ENCODE data around the gene TUBA8.
"Not testable (repeated sequence)": the region's sequence is repeated elsewhere in the genome, so short reads cannot be mapped to it uniquely, and the experiment has no call there.

The TUBA8 gene

DNA sequence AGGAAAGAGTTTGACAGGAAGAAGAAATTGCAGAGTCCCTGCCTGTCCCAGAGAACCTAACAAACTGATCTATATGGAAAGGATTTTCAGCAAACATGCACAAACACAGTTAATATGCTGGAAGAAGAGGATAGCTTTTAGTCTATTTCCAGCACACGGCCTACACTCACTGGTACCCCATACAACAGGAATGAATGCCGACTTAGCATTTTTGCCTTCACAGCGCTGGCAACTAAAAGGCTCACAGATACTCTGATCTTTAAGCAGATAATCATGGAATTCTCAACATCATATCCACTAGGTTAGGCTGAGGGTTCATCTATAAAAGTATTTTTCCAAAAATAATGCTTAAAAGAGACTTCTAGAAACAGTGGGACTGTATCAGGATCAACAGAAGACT is 9.8 kb upstream of the TUBA8 start:
- Histone ChIP-seq H3K4me3 (replicated peaks; ENCODE audit: insufficient read depth, low read length) (no peak overlapping the region), H3K27ac (replicated peaks) (no peak overlapping the region), H3K27me3 (ENCODE audit: insufficient read depth, poor library complexity, severe bottlenecking) (no peaks in the 10 kb centered on the region)
- no peak for DNase-seq (ENCODE audit: low read depth in 1 of 2, low spot score in 1 of 2)
- no peak for TF ChIP-seq GABPA (IDR thresholded peaks at IDR 0.05; ENCODE audit: low read depth)

DNA sequence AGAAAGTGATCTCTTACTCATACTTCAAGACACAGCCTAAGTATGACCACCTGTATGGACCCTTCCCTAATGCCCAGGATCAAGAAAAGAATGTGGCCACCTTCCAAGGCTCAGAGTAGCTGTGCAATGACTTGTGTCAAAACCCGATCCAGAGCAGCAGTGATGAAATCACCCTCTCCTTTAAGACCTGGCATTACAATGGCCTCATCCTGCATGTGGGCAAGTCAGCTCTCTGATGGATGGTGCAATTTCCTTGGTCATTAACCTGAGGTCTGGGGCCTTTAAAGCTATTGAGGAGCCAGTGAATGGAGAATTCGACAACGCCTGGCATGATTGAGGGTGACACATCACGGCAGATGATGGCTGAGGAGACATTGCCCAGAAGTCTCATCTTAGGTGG is 9.1 kb upstream of the TUBA8 start:
- Histone ChIP-seq H3K27ac (replicated peaks) (no peak overlapping the region), H3K4me3 (replicated peaks; ENCODE audit: insufficient read depth, low read length) (no peak overlapping the region), H3K27me3 (ENCODE audit: insufficient read depth, poor library complexity, severe bottlenecking) (no peaks in the 10 kb centered on the region)
- TF ChIP-seq, protein P1, sequence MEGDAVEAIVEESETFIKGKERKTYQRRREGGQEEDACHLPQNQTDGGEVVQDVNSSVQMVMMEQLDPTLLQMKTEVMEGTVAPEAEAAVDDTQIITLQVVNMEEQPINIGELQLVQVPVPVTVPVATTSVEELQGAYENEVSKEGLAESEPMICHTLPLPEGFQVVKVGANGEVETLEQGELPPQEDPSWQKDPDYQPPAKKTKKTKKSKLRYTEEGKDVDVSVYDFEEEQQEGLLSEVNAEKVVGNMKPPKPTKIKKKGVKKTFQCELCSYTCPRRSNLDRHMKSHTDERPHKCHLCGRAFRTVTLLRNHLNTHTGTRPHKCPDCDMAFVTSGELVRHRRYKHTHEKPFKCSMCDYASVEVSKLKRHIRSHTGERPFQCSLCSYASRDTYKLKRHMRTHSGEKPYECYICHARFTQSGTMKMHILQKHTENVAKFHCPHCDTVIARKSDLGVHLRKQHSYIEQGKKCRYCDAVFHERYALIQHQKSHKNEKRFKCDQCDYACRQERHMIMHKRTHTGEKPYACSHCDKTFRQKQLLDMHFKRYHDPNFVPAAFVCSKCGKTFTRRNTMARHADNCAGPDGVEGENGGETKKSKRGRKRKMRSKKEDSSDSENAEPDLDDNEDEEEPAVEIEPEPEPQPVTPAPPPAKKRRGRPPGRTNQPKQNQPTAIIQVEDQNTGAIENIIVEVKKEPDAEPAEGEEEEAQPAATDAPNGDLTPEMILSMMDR (IDR thresholded peaks at IDR 0.05; ENCODE audit: insufficient read depth, low read length), result no peak
- TF ChIP-seq SPI1 (IDR thresholded peaks at IDR 0.05; ENCODE audit: borderline replicate concordance, low read depth), result no peak
- TF ChIP-seq, protein P2, sequence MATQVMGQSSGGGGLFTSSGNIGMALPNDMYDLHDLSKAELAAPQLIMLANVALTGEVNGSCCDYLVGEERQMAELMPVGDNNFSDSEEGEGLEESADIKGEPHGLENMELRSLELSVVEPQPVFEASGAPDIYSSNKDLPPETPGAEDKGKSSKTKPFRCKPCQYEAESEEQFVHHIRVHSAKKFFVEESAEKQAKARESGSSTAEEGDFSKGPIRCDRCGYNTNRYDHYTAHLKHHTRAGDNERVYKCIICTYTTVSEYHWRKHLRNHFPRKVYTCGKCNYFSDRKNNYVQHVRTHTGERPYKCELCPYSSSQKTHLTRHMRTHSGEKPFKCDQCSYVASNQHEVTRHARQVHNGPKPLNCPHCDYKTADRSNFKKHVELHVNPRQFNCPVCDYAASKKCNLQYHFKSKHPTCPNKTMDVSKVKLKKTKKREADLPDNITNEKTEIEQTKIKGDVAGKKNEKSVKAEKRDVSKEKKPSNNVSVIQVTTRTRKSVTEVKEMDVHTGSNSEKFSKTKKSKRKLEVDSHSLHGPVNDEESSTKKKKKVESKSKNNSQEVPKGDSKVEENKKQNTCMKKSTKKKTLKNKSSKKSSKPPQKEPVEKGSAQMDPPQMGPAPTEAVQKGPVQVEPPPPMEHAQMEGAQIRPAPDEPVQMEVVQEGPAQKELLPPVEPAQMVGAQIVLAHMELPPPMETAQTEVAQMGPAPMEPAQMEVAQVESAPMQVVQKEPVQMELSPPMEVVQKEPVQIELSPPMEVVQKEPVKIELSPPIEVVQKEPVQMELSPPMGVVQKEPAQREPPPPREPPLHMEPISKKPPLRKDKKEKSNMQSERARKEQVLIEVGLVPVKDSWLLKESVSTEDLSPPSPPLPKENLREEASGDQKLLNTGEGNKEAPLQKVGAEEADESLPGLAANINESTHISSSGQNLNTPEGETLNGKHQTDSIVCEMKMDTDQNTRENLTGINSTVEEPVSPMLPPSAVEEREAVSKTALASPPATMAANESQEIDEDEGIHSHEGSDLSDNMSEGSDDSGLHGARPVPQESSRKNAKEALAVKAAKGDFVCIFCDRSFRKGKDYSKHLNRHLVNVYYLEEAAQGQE (IDR thresholded peaks at IDR 0.05; ENCODE audit: insufficient replicate concordance, low read depth), result no peak
- DNase-seq (ENCODE audit: low read depth in 1 of 2, low spot score in 1 of 2), result peak in 1 of 2 experiments; percentile 46

DNA sequence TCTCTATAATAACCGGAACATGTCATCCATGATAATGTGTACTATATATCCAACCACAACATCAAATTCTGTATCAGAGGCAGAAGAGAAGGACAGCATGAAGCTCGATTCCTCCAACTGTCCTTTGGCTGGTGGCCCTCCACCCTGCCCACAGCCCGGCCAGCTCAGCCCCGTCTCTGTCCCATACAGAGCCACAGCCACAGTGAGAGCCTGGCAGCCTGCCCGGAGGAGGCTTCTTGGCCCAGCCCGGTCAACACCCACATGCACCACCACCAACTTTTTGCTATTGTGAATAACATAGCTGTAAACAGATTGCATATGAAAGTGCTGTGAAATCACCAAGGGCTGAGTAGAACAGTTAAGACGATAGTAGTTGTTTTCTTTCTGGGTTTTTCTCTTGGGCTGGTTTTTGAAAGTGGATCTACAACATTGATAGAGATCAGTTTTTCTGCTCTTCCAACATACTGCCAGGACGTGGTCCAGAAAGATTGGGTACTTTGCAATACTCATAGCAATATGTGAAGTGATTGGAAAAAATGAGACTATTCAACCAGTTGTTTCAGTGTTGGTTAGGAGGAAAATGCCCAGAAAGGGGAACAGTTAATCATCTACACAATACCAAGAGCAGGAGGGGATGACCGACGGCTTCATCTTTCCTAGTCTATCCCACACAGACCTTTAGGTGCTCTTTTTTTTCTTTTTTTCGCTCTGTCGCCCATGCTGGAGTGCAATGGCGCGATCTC is 6.9 kb upstream of the TUBA8 start:
- no peak overlapping the region for H3K4me3 ChIP-seq (replicated peaks; ENCODE audit: insufficient read depth, low read length)
- no peak overlapping the region for H3K27ac ChIP-seq (replicated peaks)
- TF ChIP-seq, protein P2 (IDR thresholded peaks at IDR 0.05; ENCODE audit: insufficient replicate concordance, low read depth), result no peak
- no peak for TF ChIP-seq SPI1 (IDR thresholded peaks at IDR 0.05; ENCODE audit: borderline replicate concordance, low read depth)
- TF ChIP-seq, protein P1 (IDR thresholded peaks at IDR 0.05; ENCODE audit: insufficient read depth, low read length), result no peak
- no peak for TF ChIP-seq POLR2AphosphoS5 (IDR thresholded peaks at IDR 0.05; ENCODE audit: low read depth)
- no peak for TF ChIP-seq GABPA (IDR thresholded peaks at IDR 0.05; ENCODE audit: low read depth)
- no peak for DNase-seq (ENCODE audit: low read depth in 1 of 2, low spot score in 1 of 2)
- no peaks in the 10 kb centered on the region for H3K27me3 ChIP-seq (ENCODE audit: insufficient read depth, poor library complexity, severe bottlenecking)

DNA sequence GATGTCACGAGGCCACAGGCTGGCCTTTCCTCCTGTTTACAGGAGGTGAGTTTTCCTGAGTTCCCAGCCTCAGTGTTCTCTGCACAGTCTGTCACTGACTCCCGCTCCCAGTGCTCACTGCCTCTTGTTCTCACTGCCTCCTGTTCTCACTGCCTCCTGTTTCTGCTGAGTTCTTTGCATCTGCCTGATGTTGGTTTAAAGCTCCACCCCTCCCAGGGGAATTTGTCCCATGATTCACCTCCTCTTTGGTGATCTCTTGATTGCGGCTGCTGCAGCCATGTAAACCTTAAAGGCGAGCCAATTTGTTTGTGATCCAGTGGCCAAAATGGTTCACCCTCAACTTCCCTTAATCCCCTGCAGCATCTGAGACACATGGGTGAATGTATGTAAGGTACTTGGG is 6.0 kb upstream of the TUBA8 start:
- Histone ChIP-seq H3K27me3 (ENCODE audit: insufficient read depth, poor library complexity, severe bottlenecking) (peaks cover 2% of the 10 kb centered on the region), H3K27ac (replicated peaks) (no peak overlapping the region), H3K4me3 (replicated peaks; ENCODE audit: insufficient read depth, low read length) (no peak overlapping the region)
- no peak for TF ChIP-seq SPI1 (IDR thresholded peaks at IDR 0.05; ENCODE audit: borderline replicate concordance, low read depth)
- TF ChIP-seq, protein P2 (IDR thresholded peaks at IDR 0.05; ENCODE audit: insufficient replicate concordance, low read depth), result no peak
- no peak for DNase-seq (ENCODE audit: low read depth in 1 of 2, low spot score in 1 of 2)

DNA sequence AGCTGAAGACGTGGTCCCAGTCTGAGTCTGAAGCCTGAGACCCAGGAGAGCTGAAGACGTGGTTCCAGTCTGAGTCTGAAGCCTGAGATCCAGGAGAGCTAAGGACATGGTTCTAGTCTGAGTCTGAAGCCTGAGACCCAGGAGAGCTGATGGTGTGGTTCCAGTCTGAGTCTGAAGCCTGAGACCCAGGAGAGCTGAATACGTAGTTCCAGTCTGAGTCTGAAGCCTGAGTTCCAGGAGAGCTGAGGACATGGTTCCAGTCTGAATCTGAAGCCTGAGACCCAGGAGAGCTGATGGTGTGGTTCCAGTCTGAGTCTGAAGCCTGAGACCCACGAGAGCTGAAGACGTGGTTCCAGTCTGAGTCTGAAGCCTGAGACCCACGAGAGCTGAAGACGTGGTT is 4.6 kb upstream of the TUBA8 start:
- H3K4me3 ChIP-seq (replicated peaks; ENCODE audit: insufficient read depth, low read length); H3K27ac ChIP-seq (replicated peaks); DNase-seq (ENCODE audit: low read depth in 1 of 2, low spot score in 1 of 2): not testable (repeated sequence)
- H3K27me3 ChIP-seq (ENCODE audit: insufficient read depth, poor library complexity, severe bottlenecking), result peaks cover 14% of the 10 kb centered on the region

DNA sequence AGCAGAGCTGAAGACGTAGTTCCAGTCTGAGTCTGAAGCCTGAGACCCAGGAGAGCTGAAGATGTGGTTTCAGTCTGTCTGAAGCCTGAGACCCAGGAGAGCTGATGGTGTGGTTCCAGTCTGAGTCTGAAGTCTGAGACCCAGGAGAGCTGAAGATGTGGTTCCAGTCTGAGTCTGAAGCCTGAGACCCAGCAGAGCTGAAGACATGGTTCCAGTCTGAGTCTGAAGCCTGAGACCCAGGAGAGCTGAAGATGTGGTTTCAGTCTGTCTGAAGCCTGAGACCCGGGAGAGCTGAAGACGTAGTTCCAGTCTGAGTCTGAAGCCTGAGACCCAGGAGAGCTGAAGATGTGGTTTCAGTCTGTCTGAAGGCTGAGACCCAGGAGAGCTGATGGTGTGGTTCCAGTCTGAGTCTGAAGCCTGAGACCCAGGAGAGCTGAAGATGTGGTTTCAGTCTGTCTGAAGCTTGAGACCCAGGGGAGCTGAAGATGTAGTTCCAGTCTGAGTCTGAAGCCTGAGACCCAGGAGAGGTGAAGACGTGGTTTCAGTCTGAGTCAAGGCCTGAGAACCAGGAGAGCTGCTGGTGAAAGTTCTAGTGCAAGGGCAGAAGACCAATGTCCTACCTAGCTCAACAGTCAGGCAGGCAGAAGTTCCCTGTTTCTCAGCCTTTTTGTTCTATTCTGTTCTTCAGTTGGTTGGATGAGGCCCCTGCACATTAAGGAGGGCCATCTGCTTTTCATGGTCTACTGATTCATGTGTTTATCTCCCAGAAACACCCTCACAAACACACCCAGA is 3.9 kb upstream of the TUBA8 start:
- not testable (repeated sequence) for H3K27ac ChIP-seq (replicated peaks); H3K4me3 ChIP-seq (replicated peaks; ENCODE audit: insufficient read depth, low read length); DNase-seq (ENCODE audit: low read depth in 1 of 2, low spot score in 1 of 2)
- peaks cover 17% of the 10 kb centered on the region for H3K27me3 ChIP-seq (ENCODE audit: insufficient read depth, poor library complexity, severe bottlenecking)
